Spinal cord (tissue), 10 donors: ENCODE measurements around the gene MRPL32. TPM values are rescaled to one million over a fixed set of nuclear protein-coding genes. Genes with fewer than 3 reads are reported as not detected.

Experiments used
- DNase-seq, 6 donors: peaks; one replicate each; pipeline versions ENCODE4 v3.0.0 to v3.0.0-alpha.2; 2013 to 2015; ENCODE audit warnings: low spot score in 6 of 6, low read depth in 4 of 6
- H3K27ac ChIP-seq: one replicate; pipeline ENCODE4 v1.5.1; 2013; ENCODE audit warnings: low read depth, low read length, control low read depth
- H3K27me3 ChIP-seq: one replicate; pipeline ENCODE4 v1.6.1; 2013; ENCODE audit warnings: low read length; ENCODE audit not compliant: control insufficient read depth, insufficient read depth
- H3K36me3 ChIP-seq: one replicate; pipeline ENCODE4 v1.6.1; 2013; ENCODE audit warnings: low read length; ENCODE audit not compliant: control insufficient read depth, insufficient read depth
- H3K4me1 ChIP-seq: one replicate; pipeline ENCODE4 v1.6.1; 2013; ENCODE audit warnings: low read length; ENCODE audit not compliant: control insufficient read depth, insufficient read depth
- H3K4me3 ChIP-seq: one replicate; pipeline ENCODE4 v1.5.1; 2013; ENCODE audit warnings: low read depth, low read length, control low read depth
- H3K9me3 ChIP-seq: one replicate; pipeline ENCODE4 v1.6.1; 2013; ENCODE audit warnings: low read length; ENCODE audit not compliant: control insufficient read depth, insufficient read depth
- WGBS: methylation state at CpG from one replicate; pipeline ENCODE4 v1.1.5; 2013; ENCODE audit warnings: missing lambda C conversion rate; ENCODE audit not compliant: insufficient coverage; 5-methylcytosine and 5-hydroxymethylcytosine counted together
- polyA plus RNA-seq, 2 donors: library from polyadenylated mRNA; unstranded; fragments of 120-200 nt; gene quantifications; one replicate each; pipeline ENCODE4 v1.2.1, GENCODE V29; 2013; ENCODE audit not compliant: insufficient read length in 2 of 2
- total RNA-seq, 2 donors: library from RNA; depleted of rRNA in 1 of 2; stranded (reverse); fragments of 120-200 nt in 1 of 2; fragments of >200 nt in 1 of 2; gene quantifications; one replicate each; pipeline versions ENCODE4 v1.2.3 to v1.2.4, GENCODE V29; 2013 to 2014
- donor health status: healthy.

The MRPL32 gene
- total and polyA plus RNA-seq, 4 donors = 47.8 to 56.6 (median 54.7) TPM

DNA sequence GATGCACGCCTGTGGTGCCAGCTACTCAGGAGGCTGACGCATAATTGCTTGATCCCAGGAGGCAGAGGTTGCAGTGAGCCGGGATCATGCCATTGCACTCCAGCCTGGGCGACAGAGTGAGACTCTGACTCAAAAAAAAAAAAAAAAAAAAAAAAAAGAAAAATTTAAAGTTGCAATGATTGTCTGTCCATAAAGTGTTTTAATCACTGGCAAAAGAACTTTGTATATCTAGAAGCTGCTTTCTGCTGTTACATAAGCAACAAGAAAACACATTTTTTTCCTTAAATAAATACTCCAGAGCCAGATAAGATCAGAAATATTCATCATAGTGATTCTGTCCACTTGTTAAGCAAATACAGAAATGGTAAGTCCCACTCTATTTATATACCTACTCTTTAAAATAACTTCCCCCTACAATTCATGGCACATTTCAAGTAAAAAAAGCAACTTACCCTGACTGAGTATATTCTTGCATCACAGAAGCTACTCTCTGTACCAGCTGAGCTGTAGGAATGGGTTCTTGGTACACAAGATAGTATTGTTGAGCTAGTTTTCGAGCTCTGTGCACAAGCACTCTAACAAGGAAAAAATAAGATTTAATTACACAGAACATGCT, 7.8 kb upstream of the MRPL32 start:
- WGBS = no CpG with 5 or more reads among the region's 5 CpGs
- H3K9me3 ChIP-seq = no peaks in the 10 kb centered on the region
- DNase-seq = no peak
- H3K27me3 ChIP-seq = no peaks in the 10 kb centered on the region
- H3K4me1 ChIP-seq = no peaks in the 10 kb centered on the region
- H3K27ac ChIP-seq = no peak overlapping the region
- peaks cover 9% of the 10 kb centered on the region for H3K36me3 ChIP-seq
- no peak overlapping the region for H3K4me3 ChIP-seq

- H3K9me3 ChIP-seq = no peaks in the 10 kb centered on the region
- H3K27me3 ChIP-seq = no peaks in the 10 kb centered on the region
- peaks cover 1% of the 10 kb centered on the region for H3K4me1 ChIP-seq
- no peak overlapping the region for H3K27ac ChIP-seq
- WGBS = no CpG with 5 or more reads among the region's 1 CpG
- no peak overlapping the region for H3K4me3 ChIP-seq
- H3K36me3 ChIP-seq = peaks cover 9% of the 10 kb centered on the region
- DNase-seq = no peak
These were observed 6.5 kb upstream of the MRPL32 start for GRCh38 chr7:42925630-42926029.

DNA sequence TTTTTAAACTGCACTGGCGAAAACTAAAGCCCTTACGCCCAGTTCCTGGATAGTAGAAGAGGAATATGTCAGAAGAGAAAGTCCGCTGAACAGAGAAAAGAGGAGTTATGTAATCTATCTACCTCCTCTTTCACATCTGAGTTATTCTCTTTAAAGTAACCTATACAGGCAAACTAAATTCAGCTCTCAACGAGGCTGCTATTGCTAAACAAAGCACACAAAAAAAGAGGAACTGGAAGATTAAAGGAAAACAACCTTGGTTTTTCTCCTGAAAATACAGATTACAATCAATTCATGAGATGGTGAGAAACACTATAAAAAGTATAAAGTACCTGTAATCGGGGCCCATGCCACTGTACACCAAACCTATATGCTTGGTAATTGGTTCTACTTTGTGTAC, 6.0 kb upstream of the MRPL32 start:
- no peaks in the 10 kb centered on the region for H3K27me3 ChIP-seq
- no peak for DNase-seq
- H3K9me3 ChIP-seq = no peaks in the 10 kb centered on the region
- WGBS = no CpG with 5 or more reads among the region's 5 CpGs
- no peak overlapping the region for H3K4me3 ChIP-seq
- H3K27ac ChIP-seq = no peak overlapping the region
- peaks cover 3% of the 10 kb centered on the region for H3K4me1 ChIP-seq
- H3K36me3 ChIP-seq = peaks cover 9% of the 10 kb centered on the region

DNA sequence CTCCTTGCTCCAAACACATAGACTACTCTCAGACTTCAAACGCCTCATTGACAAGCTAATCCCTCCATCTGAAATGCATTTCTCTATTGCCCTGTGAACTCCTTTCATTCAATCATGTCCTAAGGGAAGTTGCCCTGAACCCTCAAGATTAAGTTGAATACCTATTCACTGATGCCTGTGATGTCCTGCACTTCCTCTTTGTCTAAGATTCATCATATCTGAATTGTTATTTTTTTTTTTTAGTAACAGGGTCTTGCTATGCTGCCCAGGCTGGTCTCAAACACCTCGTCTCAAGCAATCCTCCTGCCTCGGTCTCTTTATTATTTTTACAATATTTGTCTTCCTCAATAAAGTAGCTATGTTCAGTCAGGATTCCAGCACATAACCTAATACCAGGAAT, 3.4 kb upstream of the MRPL32 start:
- DNase-seq = no peak
- no peak overlapping the region for H3K27ac ChIP-seq
- peaks cover 9% of the 10 kb centered on the region for H3K36me3 ChIP-seq
- H3K4me3 ChIP-seq = no peak overlapping the region
- no peaks in the 10 kb centered on the region for H3K9me3 ChIP-seq
- H3K4me1 ChIP-seq = peaks cover 9% of the 10 kb centered on the region
- WGBS = 83% methylated on average over 1 of the region's 3 CpGs
- H3K27me3 ChIP-seq = no peaks in the 10 kb centered on the region

GRCh38 chr7:42929449-42929848, 2.7 kb upstream of the MRPL32 start:
- Histone ChIP-seq H3K27ac (no peak overlapping the region), H3K9me3 (no peaks in the 10 kb centered on the region), H3K4me3 (no peak overlapping the region), H3K4me1 (peaks cover 13% of the 10 kb centered on the region), H3K36me3 (peaks cover 5% of the 10 kb centered on the region), H3K27me3 (no peaks in the 10 kb centered on the region)
- no peak for DNase-seq
- 64% methylated on average over 3 of the region's 3 CpGs for WGBS

- Histone ChIP-seq H3K36me3 (no peaks in the 10 kb centered on the region), H3K4me3 (peak overlapping the region; percentile 78), H3K27me3 (no peaks in the 10 kb centered on the region), H3K9me3 (no peaks in the 10 kb centered on the region), H3K27ac (no peak overlapping the region), H3K4me1 (peaks cover 13% of the 10 kb centered on the region)
- 80% methylated on average over 1 of the region's 5 CpGs for WGBS
- no peak for DNase-seq
These were observed 1.3 kb upstream of the MRPL32 start for GRCh38 chr7:42930889-42931288.

DNA sequence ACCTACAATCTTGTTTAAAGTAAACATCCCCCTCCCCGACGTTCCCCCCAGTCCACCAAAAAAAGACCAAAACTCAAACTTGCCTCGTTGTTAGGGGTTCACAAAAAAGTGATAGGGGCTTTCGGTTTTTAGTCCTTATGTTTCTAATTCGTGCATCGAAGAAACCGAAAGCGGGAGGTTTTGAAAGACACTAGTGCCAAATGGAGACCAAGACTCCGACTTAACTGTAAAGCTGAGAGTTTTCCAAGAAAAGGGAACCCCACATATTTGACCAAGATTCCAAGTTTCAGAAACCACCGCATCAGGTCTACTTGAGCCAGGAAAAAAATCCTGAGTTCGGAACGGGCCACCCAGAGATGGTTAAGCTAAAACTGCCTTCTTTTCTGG, 736 bp upstream of the MRPL32 start:
- Histone ChIP-seq H3K36me3 (no peaks in the 10 kb centered on the region), H3K27ac (peak overlapping the region; percentile 85), H3K9me3 (no peaks in the 10 kb centered on the region), H3K4me3 (peak overlapping the region; percentile 78), H3K4me1 (peaks cover 13% of the 10 kb centered on the region), H3K27me3 (no peaks in the 10 kb centered on the region)
- under 1% methylated on average over 8 of the region's 12 CpGs for WGBS
- DNase-seq = no peak

DNA sequence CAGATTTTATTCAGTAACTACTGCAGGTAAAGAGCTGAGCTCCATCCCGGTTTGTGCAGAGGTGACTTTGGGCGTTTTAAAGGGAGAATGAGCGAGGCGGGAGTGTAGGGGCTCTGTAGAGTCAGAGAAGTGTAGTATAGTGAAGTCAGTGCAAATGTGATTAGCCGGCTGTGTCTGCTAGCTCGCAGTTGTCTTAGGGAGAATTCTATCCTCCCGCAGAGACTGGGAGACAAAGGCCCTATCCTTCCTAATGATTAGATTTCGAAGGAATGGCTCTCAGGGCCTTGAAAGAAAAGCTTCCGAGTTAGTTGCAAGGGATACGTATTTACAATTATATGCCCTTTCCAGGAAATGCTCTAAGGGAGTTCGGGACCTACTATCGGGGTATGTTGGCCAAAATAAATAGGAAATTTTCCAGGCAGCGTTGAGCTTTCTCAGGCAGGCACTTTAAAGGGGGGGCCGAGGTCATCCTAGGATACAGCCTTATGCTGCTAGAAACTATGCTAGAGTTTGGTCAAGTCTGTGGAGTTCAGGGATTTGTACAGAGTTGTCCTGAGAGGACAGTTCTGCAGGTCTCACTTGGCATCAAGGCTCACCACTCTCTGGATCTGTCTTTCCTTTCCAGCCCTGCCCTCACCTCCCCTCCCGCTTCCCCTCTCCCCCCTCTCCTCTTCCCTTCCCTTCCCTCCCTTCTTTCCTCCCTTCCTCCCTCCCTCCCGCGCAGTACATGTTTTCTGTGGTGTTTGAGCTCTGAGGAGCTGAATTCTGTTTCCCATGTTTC, 825 bp downstream of the MRPL32 start:
- Histone ChIP-seq H3K4me1 (peaks cover 13% of the 10 kb centered on the region), H3K27me3 (no peaks in the 10 kb centered on the region), H3K4me3 (peak overlapping the region; percentile 78), H3K27ac (peak overlapping the region; percentile 92), H3K36me3 (no peaks in the 10 kb centered on the region), H3K9me3 (no peaks in the 10 kb centered on the region)
- DNase-seq = peak in 5 of 6 donors; percentile 14 to 74 (median 40)
- WGBS = 0% methylated on average over 12 of the region's 17 CpGs

GRCh38 chr7:42934291-42934690, 2.1 kb downstream of the MRPL32 start:
- H3K9me3 ChIP-seq = no peaks in the 10 kb centered on the region
- H3K27ac ChIP-seq = no peak overlapping the region
- H3K27me3 ChIP-seq = no peaks in the 10 kb centered on the region
- H3K4me1 ChIP-seq = peaks cover 13% of the 10 kb centered on the region
- DNase-seq = no peak
- peaks cover 7% of the 10 kb centered on the region for H3K36me3 ChIP-seq
- H3K4me3 ChIP-seq = no peak overlapping the region
- no CpG with 5 or more reads among the region's 3 CpGs for WGBS

GRCh38 chr7:42935861-42936260, 3.7 kb downstream of the MRPL32 start:
- H3K9me3 ChIP-seq = no peaks in the 10 kb centered on the region
- no peak overlapping the region for H3K27ac ChIP-seq
- no peak for DNase-seq
- peaks cover 7% of the 10 kb centered on the region for H3K36me3 ChIP-seq
- peaks cover 10% of the 10 kb centered on the region for H3K4me1 ChIP-seq
- H3K4me3 ChIP-seq = no peak overlapping the region
- H3K27me3 ChIP-seq = no peaks in the 10 kb centered on the region
- no CpG with 5 or more reads among the region's 5 CpGs for WGBS
